GM12891 (cell line): ENCODE results near the gene CBR4.

Experiments used
- POLR2A ChIP-seq: IDR thresholded peaks from 2 replicates; pipeline ENCODE4 v1.6.1; 2011; ENCODE audit warnings: low read depth, low read length, control low read depth
- POLR2AphosphoS5 ChIP-seq: IDR thresholded peaks from 2 replicates; pipeline ENCODE4 v1.6.1; 2011; ENCODE audit warnings: low read depth, low read length, control low read depth
- SPI1 ChIP-seq: IDR thresholded peaks from 2 replicates; pipeline ENCODE4 v1.6.1; 2011; ENCODE audit warnings: low read depth, low read length, control low read depth
- TAF1 ChIP-seq: IDR thresholded peaks from 2 replicates; pipeline ENCODE4 v1.6.1; 2011; ENCODE audit warnings: low read depth, low read length, control low read depth

- TF ChIP-seq POLR2A (no peak), POLR2AphosphoS5 (no peak), TAF1 (peak; percentile 21; the same call in 1 of the 2 replicates), SPI1 (no peak)
These were observed 550 bp downstream of the CBR4 start for GRCh38 chr4:169009286-169010124.
